SK-N-SH (cell line): Measurements from ENCODE around the gene TANGO6.

Experiments
- CHD2 ChIP-seq: fragments of 150-350 bp; IDR thresholded peaks from 2 replicates; pipeline ENCODE4 v1.6.1; 2018; ENCODE audit warnings: low read length; ENCODE audit not compliant: partially characterized antibody
- NRF1 ChIP-seq: IDR thresholded peaks from 2 replicates; pipeline ENCODE4 v1.6.1; 2012; ENCODE audit warnings: low read depth, mild to moderate bottlenecking, low read length
- SIN3A ChIP-seq: IDR thresholded peaks from 2 replicates; pipeline ENCODE4 v1.6.1; 2012; ENCODE audit warnings: low read depth, mild to moderate bottlenecking, low read length, moderate library complexity, borderline replicate concordance
- YY1 ChIP-seq: IDR thresholded peaks from 2 replicates; pipeline ENCODE4 v1.4.0; 2012; ENCODE audit warnings: low read depth, mild to moderate bottlenecking
- ZBTB33 ChIP-seq: IDR thresholded peaks from 2 replicates; pipeline ENCODE4 v1.4.0; 2012; ENCODE audit warnings: low read depth, borderline replicate concordance
- TF ChIP-seq, protein P1 (sequence below): fragments of 200-600 bp; sonication (generic); IDR thresholded peaks from 2 replicates; pipeline ENCODE4 v1.6.1; 2017; ENCODE audit warnings: antibody characterized with exemption, mild to moderate bottlenecking, moderate library complexity

GRCh38 chr16:69035375-69035774 lies 192.0 kb downstream of the TANGO6 start:
- no peak for TF ChIP-seq ZBTB33
- TF ChIP-seq, protein P1, sequence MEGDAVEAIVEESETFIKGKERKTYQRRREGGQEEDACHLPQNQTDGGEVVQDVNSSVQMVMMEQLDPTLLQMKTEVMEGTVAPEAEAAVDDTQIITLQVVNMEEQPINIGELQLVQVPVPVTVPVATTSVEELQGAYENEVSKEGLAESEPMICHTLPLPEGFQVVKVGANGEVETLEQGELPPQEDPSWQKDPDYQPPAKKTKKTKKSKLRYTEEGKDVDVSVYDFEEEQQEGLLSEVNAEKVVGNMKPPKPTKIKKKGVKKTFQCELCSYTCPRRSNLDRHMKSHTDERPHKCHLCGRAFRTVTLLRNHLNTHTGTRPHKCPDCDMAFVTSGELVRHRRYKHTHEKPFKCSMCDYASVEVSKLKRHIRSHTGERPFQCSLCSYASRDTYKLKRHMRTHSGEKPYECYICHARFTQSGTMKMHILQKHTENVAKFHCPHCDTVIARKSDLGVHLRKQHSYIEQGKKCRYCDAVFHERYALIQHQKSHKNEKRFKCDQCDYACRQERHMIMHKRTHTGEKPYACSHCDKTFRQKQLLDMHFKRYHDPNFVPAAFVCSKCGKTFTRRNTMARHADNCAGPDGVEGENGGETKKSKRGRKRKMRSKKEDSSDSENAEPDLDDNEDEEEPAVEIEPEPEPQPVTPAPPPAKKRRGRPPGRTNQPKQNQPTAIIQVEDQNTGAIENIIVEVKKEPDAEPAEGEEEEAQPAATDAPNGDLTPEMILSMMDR, result no peak
- no peak for TF ChIP-seq CHD2
- no peak for TF ChIP-seq YY1
- TF ChIP-seq SIN3A, result no peak
- no peak for TF ChIP-seq NRF1
